ENCODE data around the gene DNAAF3.
"Not testable (repeated sequence)": the region's sequence is repeated elsewhere in the genome, so short reads cannot be mapped to it uniquely, and the experiment has no call there.

DNAAF3 gene

GRCh38 chr19:55161571-55162322 lies 4.7 kb downstream of the DNAAF3 start:
- Mint-ChIP-seq H3K27me3 (peaks cover 93% of the 10 kb centered on the region), H3K4me1 (peaks cover 28% of the 10 kb centered on the region), H3K4me3 (no peak overlapping the region), H3K9me3 (no peaks in the 10 kb centered on the region), H3K27ac (no peak overlapping the region)
- DNase-seq (no peak), ATAC-seq (no peak)

- no peak for DNase-seq
- no peak for ATAC-seq
- Mint-ChIP-seq H3K9me3 (no peaks in the 10 kb centered on the region), H3K27ac (no peak overlapping the region), H3K27me3 (peaks cover 93% of the 10 kb centered on the region), H3K4me1 (peaks cover 28% of the 10 kb centered on the region), H3K4me3 (no peak overlapping the region)
Observed at GRCh38 chr19:55160986-55161365, 5.4 kb downstream of the DNAAF3 start.

GRCh38 chr19:55160128-55160985 lies 6.1 kb downstream of the DNAAF3 start:
- H3K4me3 Mint-ChIP-seq, result peak overlapping the region; percentile 64 to 66
- H3K9me3 Mint-ChIP-seq, result no peaks in the 10 kb centered on the region
- H3K27ac Mint-ChIP-seq, result no peak overlapping the region
- peaks cover 26% of the 10 kb centered on the region for H3K4me1 Mint-ChIP-seq
- peak; percentile 95 for ATAC-seq
- peak; percentile 92 for DNase-seq
- peaks cover 88% of the 10 kb centered on the region for H3K27me3 Mint-ChIP-seq

- peaks cover 85% of the 10 kb centered on the region for H3K27me3 Mint-ChIP-seq
- ATAC-seq (no peak), DNase-seq (no peak)
- H3K9me3 Mint-ChIP-seq, result peaks cover 3 to 6% of the 10 kb centered on the region in 2 donors
- peaks cover 30% of the 10 kb centered on the region for H3K4me1 Mint-ChIP-seq
- no peak overlapping the region for H3K4me3 Mint-ChIP-seq
- H3K27ac Mint-ChIP-seq, result no peak overlapping the region
Observed at GRCh38 chr19:55158848-55159749, 7.3 kb downstream of the DNAAF3 start.

GRCh38 chr19:55158423-55158822 lies 8.0 kb downstream of the DNAAF3 start:
- Mint-ChIP-seq H3K4me1 (peaks cover 36% of the 10 kb centered on the region), H3K27me3 (peaks cover 81% of the 10 kb centered on the region), H3K4me3 (no peak overlapping the region), H3K9me3 (peaks cover 8 to 13% of the 10 kb centered on the region in 2 donors), H3K27ac (no peak overlapping the region)
- ATAC-seq, result no peak
- DNase-seq, result no peak

GRCh38 chr19:55157064-55157908 lies 9.1 kb downstream of the DNAAF3 start, which contains the start of gene TNNI3:
TNNI3 (minus strand) TSS chr19:55157732; CDS start chr19:55157589, 143 bp downstream.
- H3K27ac Mint-ChIP-seq, result no peak within 1 kb of the TSS
- peaks cover 77% of the 10 kb centered on the region for H3K27me3 Mint-ChIP-seq
- DNase-seq (no peak), ATAC-seq (no peak)
- H3K9me3 Mint-ChIP-seq, result peaks cover 9 to 15% of the 10 kb centered on the region in 2 donors
- peaks cover 37% of the 10 kb centered on the region for H3K4me1 Mint-ChIP-seq
- H3K4me3 Mint-ChIP-seq, result peak within 1 kb of the TSS; percentile 50 to 73

- H3K27me3 Mint-ChIP-seq, result peaks cover 68% of the 10 kb centered on the region
- peaks cover 16 to 23% of the 10 kb centered on the region in 2 donors for H3K9me3 Mint-ChIP-seq
- DNase-seq (peak; percentile 45 to 54), ATAC-seq (no peak)
- H3K4me1 Mint-ChIP-seq, result peaks cover 45% of the 10 kb centered on the region
- peak overlapping the region; percentile 50 to 73 for H3K4me3 Mint-ChIP-seq
- no peak overlapping the region for H3K27ac Mint-ChIP-seq
Observed at GRCh38 chr19:55156202-55157063, 10.0 kb downstream of the DNAAF3 start.

GRCh38 chr19:55155784-55156183 lies 10.6 kb downstream of the DNAAF3 start:
- Mint-ChIP-seq H3K4me3 (peak overlapping the region; percentile 50 to 73), H3K27me3 (peaks cover 62% of the 10 kb centered on the region), H3K9me3 (peaks cover 19 to 25% of the 10 kb centered on the region in 2 donors), H3K4me1 (peaks cover 43% of the 10 kb centered on the region)
- ATAC-seq, H3K27ac Mint-ChIP-seq, DNase-seq: not testable (repeated sequence)

- H3K27me3 Mint-ChIP-seq, result peaks cover 61% of the 10 kb centered on the region
- H3K4me1 Mint-ChIP-seq, result peaks cover 35% of the 10 kb centered on the region
- no peak overlapping the region for H3K4me3 Mint-ChIP-seq
- H3K27ac Mint-ChIP-seq, result no peak overlapping the region
- DNase-seq (no peak), ATAC-seq (no peak)
- peaks cover 19 to 25% of the 10 kb centered on the region in 2 donors for H3K9me3 Mint-ChIP-seq
Observed at GRCh38 chr19:55153652-55154264, 12.7 kb downstream of the DNAAF3 start.

- peaks cover 29% of the 10 kb centered on the region for H3K4me1 Mint-ChIP-seq
- peak overlapping the region; percentile 6 to 27 for H3K27ac Mint-ChIP-seq
- ATAC-seq (no peak), DNase-seq (no peak)
- H3K4me3 Mint-ChIP-seq, result no peak overlapping the region
- peaks cover 61% of the 10 kb centered on the region for H3K27me3 Mint-ChIP-seq
- peaks cover 19 to 25% of the 10 kb centered on the region in 2 donors for H3K9me3 Mint-ChIP-seq
Observed at GRCh38 chr19:55152017-55152416, 14.4 kb downstream of the DNAAF3 start.

GRCh38 chr19:55149078-55150003 lies 17.1 kb downstream of the DNAAF3 start, which contains the start of gene TNNT1:
TNNT1 (minus strand) TSS chr19:55149206; CDS start chr19:55147157, 2,049 bp downstream.
- Mint-ChIP-seq H3K27ac (no peak within 1 kb of the TSS), H3K4me1 (peaks cover 26% of the 10 kb centered on the region), H3K27me3 (peaks cover 66% of the 10 kb centered on the region), H3K9me3 (peaks cover 19 to 21% of the 10 kb centered on the region in 2 donors), H3K4me3 (no peak within 1 kb of the TSS)
- no peak for DNase-seq
- ATAC-seq, result peak; percentile 41

GRCh38 chr19:55147545-55148251 lies 18.7 kb downstream of the DNAAF3 start:
- peaks cover 18% of the 10 kb centered on the region for H3K4me1 Mint-ChIP-seq
- H3K27me3 Mint-ChIP-seq, result peaks cover 77% of the 10 kb centered on the region
- DNase-seq, result no peak
- H3K27ac Mint-ChIP-seq, result no peak overlapping the region
- H3K9me3 Mint-ChIP-seq, result peaks cover 11 to 13% of the 10 kb centered on the region in 2 donors
- no peak for ATAC-seq
- no peak overlapping the region for H3K4me3 Mint-ChIP-seq
